Non-pigmented ciliary epithelial cell (primary cell): ENCODE results near the gene CDK14.

Experiments used
- DNase-seq: peaks from one replicate; pipeline ENCODE4 v3.0.0-alpha.2; 2010; ENCODE audit warnings: low read depth

CDK14 gene

GRCh38 chr7:91019686-91020385 lies 423.7 kb downstream of the CDK14 start:
- DNase-seq: peak; percentile 5

DNA sequence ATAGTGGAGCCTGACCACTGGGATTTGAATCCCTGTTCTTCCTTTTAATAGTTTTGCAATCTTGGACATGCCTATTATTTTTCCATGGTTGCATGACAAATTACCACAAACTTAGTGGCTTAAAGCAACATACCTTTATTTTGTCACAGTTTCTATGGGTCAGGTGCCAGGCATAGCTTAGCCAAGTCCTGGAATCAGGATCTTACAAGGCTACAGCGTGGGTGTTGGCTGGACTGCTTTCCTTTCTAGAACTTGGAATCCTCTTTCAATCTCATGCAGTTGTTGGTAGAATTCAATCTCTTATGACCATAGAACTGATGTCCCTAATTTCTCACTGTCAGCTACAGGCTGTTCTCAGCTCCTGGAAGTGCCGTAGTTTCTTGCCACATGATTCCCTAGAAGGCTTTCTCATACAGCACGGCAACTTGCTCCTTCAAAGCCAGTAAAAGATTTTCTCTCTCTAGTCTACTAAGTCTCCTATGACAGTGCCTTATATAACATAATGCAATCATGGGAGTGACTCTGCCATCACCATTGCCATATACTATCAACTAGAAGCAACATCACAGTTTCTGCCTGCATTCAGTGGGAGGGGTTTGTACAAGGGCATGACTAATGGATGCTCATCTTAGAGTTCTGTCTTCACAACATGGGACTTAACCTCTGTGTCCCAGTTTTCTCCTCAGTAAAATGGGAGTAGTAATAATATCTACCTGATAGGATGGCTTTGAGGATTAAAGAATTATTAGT lies 424.7 kb downstream of the CDK14 start:
- no peak for DNase-seq

DNA sequence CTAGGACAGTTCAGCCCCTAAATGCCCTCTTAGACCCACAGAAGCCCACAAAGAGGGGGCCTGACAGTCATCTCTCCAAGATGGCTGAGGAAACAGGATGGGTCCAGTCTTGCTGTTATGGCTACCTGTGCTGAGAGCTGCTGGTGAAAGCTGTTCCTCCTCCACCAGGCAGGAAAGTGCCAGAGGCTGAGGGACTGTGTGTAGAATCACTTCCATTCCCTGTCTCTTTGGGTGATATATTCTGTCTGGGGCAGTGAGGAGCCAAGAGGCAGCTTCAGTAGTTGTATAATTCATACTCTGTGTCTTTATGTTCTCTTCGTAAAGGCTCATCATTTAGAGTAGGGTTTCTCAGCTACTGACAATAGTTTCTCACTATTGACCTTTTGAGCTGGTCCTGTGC lies 425.8 kb downstream of the CDK14 start:
- DNase-seq: no peak

DNA sequence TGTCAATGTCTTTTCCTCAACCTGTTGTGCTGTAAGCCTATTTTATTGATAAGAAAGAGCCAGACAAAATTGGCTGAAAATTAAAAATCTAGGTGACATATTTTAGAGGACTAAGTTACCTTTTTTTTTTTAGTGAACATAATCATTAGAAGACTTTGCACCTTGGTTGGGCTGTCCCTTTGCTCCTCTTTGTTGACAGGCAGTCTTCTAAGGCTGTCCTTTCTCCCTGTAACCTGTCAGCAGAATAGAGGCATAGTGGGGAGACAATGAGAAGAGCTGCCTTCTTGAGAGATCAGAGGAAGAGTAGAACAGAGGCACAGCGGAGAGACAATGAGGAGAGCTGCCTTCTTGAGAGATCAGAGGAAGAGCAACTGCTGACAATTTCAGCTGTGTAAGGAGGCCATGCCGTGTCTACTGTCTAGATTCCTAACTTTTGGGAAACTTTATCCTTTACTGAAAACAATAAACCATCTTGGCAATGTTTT lies 429.8 kb downstream of the CDK14 start:
- DNase-seq: no peak

DNA sequence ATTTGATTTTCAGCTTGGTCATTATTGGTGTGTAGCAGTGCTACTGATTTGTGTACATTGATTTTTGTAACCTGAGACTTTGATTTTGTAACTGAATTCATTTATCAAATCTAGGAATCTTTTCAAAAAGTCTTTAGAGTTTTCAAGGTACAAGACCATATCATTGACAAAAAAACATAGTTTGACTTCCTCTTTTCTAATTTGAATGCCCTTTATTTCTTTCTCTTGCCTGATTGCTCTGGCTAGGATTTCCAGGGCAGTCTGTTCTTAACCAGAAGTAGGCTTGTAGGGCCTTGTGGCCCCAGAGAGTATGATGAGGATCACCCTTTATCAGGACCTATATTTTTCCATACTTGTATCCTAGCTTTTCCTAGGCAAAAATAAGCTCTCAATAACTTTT lies 433.6 kb downstream of the CDK14 start:
- DNase-seq: no peak

GRCh38 chr7:91030680-91031380 lies 434.7 kb downstream of the CDK14 start:
- DNase-seq: no peak

DNA sequence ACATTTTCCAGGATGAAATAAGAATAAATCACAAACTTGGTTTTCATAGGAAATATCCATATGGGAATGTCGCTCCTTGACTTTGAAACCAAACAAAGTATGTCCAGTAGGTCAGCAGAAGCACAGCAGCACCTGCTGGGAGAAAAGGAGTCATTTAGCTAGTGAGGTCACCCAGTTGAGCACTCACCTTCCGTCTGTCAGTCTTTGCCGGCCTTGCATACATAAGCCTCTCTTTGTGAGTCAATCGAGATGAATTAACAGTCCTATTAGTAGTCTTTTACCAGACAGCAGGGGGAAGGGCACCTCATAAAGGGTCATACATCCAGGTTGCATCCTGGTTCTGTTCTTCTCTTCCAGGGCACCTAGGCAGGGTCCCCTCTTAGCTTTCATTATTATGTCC lies 435.6 kb downstream of the CDK14 start:
- DNase-seq: no peak

DNA sequence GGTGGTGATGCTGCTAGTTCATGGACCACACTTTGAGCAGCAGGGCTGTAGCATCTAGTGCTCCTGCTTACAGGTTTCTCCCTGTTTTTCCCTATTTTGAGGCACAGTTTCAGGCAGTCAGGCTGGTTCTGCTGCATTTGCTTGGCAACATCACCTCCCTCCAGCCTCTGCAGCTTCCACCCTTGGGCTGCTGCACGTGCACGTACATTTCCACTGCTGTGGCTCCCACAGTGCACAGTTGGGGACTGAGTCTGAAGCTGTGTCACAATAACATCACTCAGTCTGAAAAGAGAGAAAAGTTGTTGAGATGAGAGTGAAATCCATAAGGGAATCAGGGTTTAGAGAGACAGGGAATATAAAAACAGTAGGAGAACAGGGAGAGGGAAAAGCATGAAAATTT lies 437.5 kb downstream of the CDK14 start:
- no peak for DNase-seq

GRCh38 chr7:91034459-91035368 lies 438.6 kb downstream of the CDK14 start:
- DNase-seq: peak; percentile 5

DNA sequence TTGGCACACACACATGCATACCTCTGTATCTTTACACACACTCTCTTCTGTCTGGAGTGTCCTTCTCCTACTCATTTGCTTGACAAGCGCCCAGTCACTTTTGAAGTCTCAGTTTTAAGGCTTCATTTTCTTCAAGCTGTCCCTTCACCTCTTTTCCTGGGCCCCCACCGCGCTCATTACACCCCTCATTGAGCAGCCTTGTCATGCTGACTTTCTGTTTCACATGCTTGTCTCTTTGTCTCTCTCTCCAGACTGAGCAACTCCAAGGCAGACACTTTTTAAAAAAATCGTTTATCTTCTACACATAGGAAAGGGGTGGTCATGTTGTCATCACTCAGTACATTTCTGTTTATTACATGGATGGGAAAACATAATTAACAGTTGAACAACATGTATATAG lies 442.9 kb downstream of the CDK14 start:
- DNase-seq: no peak

DNA sequence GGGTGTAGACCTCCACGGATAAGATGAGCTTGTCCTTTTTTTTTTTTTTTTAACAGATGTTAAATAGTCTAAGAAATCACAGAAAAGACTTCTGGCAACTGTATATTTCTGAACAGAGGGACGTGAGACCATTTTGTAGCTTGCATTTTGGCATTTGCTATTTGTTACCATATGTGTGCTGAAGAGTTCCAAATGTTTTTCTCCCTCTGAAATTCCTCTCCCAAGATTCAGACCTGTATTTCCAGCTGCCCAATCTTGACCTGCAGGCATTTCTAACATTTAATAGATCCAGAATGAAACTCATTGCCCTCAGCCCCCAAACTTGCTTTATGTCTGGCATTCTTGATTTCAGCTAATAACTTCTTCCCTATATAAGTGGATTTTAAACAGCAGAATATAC lies 445.0 kb downstream of the CDK14 start:
- DNase-seq: no peak

GRCh38 chr7:91041901-91042484 lies 445.9 kb downstream of the CDK14 start:
- no peak for DNase-seq

- no peak for DNase-seq
Observed at GRCh38 chr7:91043186-91043585, 447.1 kb downstream of the CDK14 start.

GRCh38 chr7:91043924-91044645 lies 448.0 kb downstream of the CDK14 start:
- DNase-seq: no peak

GRCh38 chr7:91045606-91046005 lies 449.5 kb downstream of the CDK14 start:
- DNase-seq: no peak

DNA sequence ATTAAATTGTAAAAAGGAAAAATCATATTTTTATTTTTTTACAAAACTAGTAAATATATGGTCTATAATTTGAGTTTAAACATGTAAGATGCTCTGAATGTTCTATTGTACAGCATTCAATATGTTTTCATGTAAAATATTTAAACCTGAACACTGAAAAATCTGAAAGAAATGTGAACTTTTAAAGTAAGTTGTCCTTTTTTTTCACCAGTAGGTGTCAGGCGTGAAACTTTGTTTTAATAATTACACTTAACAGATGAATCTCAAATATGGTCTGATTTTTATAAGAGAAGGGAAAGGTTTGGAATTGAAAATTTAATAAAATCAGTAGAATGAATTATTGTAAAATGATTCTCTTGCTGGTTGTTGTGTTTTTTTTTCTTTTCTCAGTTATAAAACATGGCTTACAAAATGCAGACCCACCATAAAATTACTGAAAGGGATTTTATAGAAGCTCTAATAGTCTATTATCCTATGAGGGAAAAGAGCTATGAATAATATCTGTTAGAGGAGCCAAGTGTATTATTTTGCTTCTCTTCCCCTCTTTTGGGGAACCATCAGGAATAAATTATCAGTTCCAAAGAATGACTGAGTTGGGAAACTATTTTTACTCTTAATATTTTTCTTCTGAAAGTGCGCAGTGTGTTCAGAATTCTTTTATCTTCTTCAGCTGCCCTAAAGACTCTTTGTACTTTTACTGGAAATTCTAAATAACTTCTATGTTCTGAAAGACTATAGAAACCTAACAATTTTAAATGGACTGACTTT lies 450.4 kb downstream of the CDK14 start:
- no peak for DNase-seq

- DNase-seq: peak; percentile 9
Observed at GRCh38 chr7:91047636-91048035, 451.5 kb downstream of the CDK14 start.

GRCh38 chr7:91050677-91051076 lies 454.6 kb downstream of the CDK14 start:
- no peak for DNase-seq

GRCh38 chr7:91051966-91052365 lies 455.8 kb downstream of the CDK14 start:
- no peak for DNase-seq

- DNase-seq: no peak
Observed at GRCh38 chr7:91054374-91054773, 458.3 kb downstream of the CDK14 start.
